GM11168 (cell line): ENCODE data around the gene ACSM3.
"Not testable (repeated sequence)": the region's sequence is repeated elsewhere in the genome, so short reads cannot be mapped to it uniquely, and the experiment has no call there.

Source experiments
- in situ Hi-C: fragments of 300-500 bp; cut with MboI; formaldehyde crosslinking; loops from one replicate; pipeline ENCODE4 v1.12.0; 2022; ENCODE audit warnings: low sequenced_read_pairs; ENCODE audit not compliant: unreplicated experiment

Gene ACSM3

GRCh38 chr16:20755238-20755637 is 8.6 kb upstream of the ACSM3 start:
- in situ Hi-C loops = no loop called here

GRCh38 chr16:20755799-20756198 is 8.0 kb upstream of the ACSM3 start:
- in situ Hi-C loops = not testable (repeated sequence)

- in situ Hi-C loops = no loop called here
These were observed 3.5 kb upstream of the ACSM3 start for GRCh38 chr16:20760346-20760745.

GRCh38 chr16:20761175-20761574 is 2.6 kb upstream of the ACSM3 start:
- in situ Hi-C loops = no loop called here

- in situ Hi-C loops = no loop called here
These were observed 1.2 kb upstream of the ACSM3 start for GRCh38 chr16:20762404-20763123.

- in situ Hi-C loops = not testable (repeated sequence)
These were observed 634 bp downstream of the ACSM3 start for GRCh38 chr16:20764448-20764847.

GRCh38 chr16:20765732-20766131 is 1.9 kb downstream of the ACSM3 start:
- in situ Hi-C loops = no loop called here

- in situ Hi-C loops = no loop called here
These were observed 2.5 kb downstream of the ACSM3 start for GRCh38 chr16:20766294-20766693.

GRCh38 chr16:20767577-20767976 is 3.8 kb downstream of the ACSM3 start:
- in situ Hi-C loops = no loop called here

GRCh38 chr16:20768121-20768520 is 4.3 kb downstream of the ACSM3 start:
- in situ Hi-C loops = no loop called here

- in situ Hi-C loops = no loop called here
These were observed 5.0 kb downstream of the ACSM3 start for GRCh38 chr16:20768818-20769217.

GRCh38 chr16:20773679-20774078 is 9.9 kb downstream of the ACSM3 start:
- in situ Hi-C loops = no loop called here

- in situ Hi-C loops = no loop called here
These were observed 11.0 kb downstream of the ACSM3 start for GRCh38 chr16:20774703-20775362.

GRCh38 chr16:20781697-20782096 is 17.9 kb downstream of the ACSM3 start:
- in situ Hi-C loops = no loop called here

- in situ Hi-C loops = no loop called here
These were observed 18.7 kb downstream of the ACSM3 start for GRCh38 chr16:20782470-20782869.

- in situ Hi-C loops = no loop called here
These were observed 20.4 kb downstream of the ACSM3 start for GRCh38 chr16:20784204-20784603.

GRCh38 chr16:20789130-20789529 is 25.3 kb downstream of the ACSM3 start:
- in situ Hi-C loops = no loop called here

- in situ Hi-C loops = no loop called here
These were observed 28.3 kb downstream of the ACSM3 start for GRCh38 chr16:20791923-20792612.

GRCh38 chr16:20798364-20798763 is 34.5 kb downstream of the ACSM3 start:
- in situ Hi-C loops = no loop called here

- in situ Hi-C loops = no loop called here
These were observed 35.8 kb downstream of the ACSM3 start for GRCh38 chr16:20799599-20799998.

GRCh38 chr16:20801278-20801677 is 37.5 kb downstream of the ACSM3 start:
- in situ Hi-C loops = no loop called here
